ENCODE results near the gene DTX4. TPM values are rescaled to one million over a fixed set of nuclear protein-coding genes. Genes with fewer than 3 reads are reported as not detected.

Gene DTX4
- total RNA-seq, 1 experiment from 2014 or later: 1.9 TPM

- Histone ChIP-seq H3K4me1 (ENCODE audit: insufficient read depth, low read length, poor library complexity, severe bottlenecking) (peaks cover 7% of the 10 kb centered on the region), H3K27me3 (replicated peaks; ENCODE audit: insufficient read depth, low read depth, low read length, poor library complexity) (no peaks in the 10 kb centered on the region), H3K36me3 (ENCODE audit: insufficient read depth, low read length, poor library complexity, severe bottlenecking) (no peaks in the 10 kb centered on the region), H3K27ac (ENCODE audit: low read depth, low read length, poor library complexity, severe bottlenecking) (no peak overlapping the region), H3K4me3 (ENCODE audit: low read depth, low read length, poor library complexity, severe bottlenecking) (no peak overlapping the region), H3K9me3 (ENCODE audit: low read depth, low read length, poor library complexity, severe bottlenecking) (no peaks in the 10 kb centered on the region)
- intact Hi-C loops (cut with micrococcal nuclease; ENCODE audit: unreplicated experiment): loop anchor here (1.0 kb wide), 1 partner anchor 225 kb away; no protein-coding TSS in a partner anchor
- DNase-seq (ENCODE audit: low spot score): no peak
- ChIA-PET POLR2A (ENCODE audit: low non-redundant PET) (no interaction called here), CTCF (interaction anchor here (1.7 to 2.1 kb wide), 2 partner anchors 34 to 47 kb away, joined by 4 to 13 read pairs; partner anchors contain the start of gene DTX4)
- BruUV-seq (replicated peaks): no TSS peak
- TF ChIP-seq CTCF (conservative IDR thresholded peaks at IDR 0.05; ENCODE audit: low read depth, low read length): no peak
- TF ChIP-seq EZH2 (IDR thresholded peaks at IDR 0.05; ENCODE audit: borderline replicate concordance, low read depth, low read length, poor library complexity, severe bottlenecking): no peak
These were observed 33.7 kb downstream of the DTX4 start for GRCh38 chr11:59205648-59206047.

- intact Hi-C loops (cut with micrococcal nuclease; ENCODE audit: unreplicated experiment): loop anchor here (1.0 kb wide), 1 partner anchor 224 kb away; no protein-coding TSS in a partner anchor
- no peaks in the 10 kb centered on the region for H3K27me3 ChIP-seq (replicated peaks; ENCODE audit: insufficient read depth, low read depth, low read length, poor library complexity)
- H3K27ac ChIP-seq (ENCODE audit: low read depth, low read length, poor library complexity, severe bottlenecking): no peak overlapping the region
- no peaks in the 10 kb centered on the region for H3K9me3 ChIP-seq (ENCODE audit: low read depth, low read length, poor library complexity, severe bottlenecking)
- H3K4me1 ChIP-seq (ENCODE audit: insufficient read depth, low read length, poor library complexity, severe bottlenecking): no peaks in the 10 kb centered on the region
- H3K36me3 ChIP-seq (ENCODE audit: insufficient read depth, low read length, poor library complexity, severe bottlenecking): no peaks in the 10 kb centered on the region
- no TSS peak for BruUV-seq (replicated peaks)
- ChIA-PET POLR2A (ENCODE audit: low non-redundant PET) (no interaction called here), CTCF (interaction anchor here (1.0 to 2.1 kb wide), 3 partner anchors 20 to 48 kb away, joined by 3 to 13 read pairs (median 4); partner anchors contain the start of gene DTX4)
- peak; percentile 68 for DNase-seq (ENCODE audit: low spot score)
- no peak overlapping the region for H3K4me3 ChIP-seq (ENCODE audit: low read depth, low read length, poor library complexity, severe bottlenecking)
- TF ChIP-seq EZH2 (IDR thresholded peaks at IDR 0.05; ENCODE audit: borderline replicate concordance, low read depth, low read length, poor library complexity, severe bottlenecking) (no peak), CTCF (conservative IDR thresholded peaks at IDR 0.05; ENCODE audit: low read depth, low read length) (peak; percentile 77)
These were observed 34.7 kb downstream of the DTX4 start for GRCh38 chr11:59206635-59207034.

GRCh38 chr11:59207988-59208451 is 36.1 kb downstream of the DTX4 start:
- Histone ChIP-seq H3K4me1 (ENCODE audit: insufficient read depth, low read length, poor library complexity, severe bottlenecking) (no peaks in the 10 kb centered on the region), H3K36me3 (ENCODE audit: insufficient read depth, low read length, poor library complexity, severe bottlenecking) (no peaks in the 10 kb centered on the region), H3K27ac (ENCODE audit: low read depth, low read length, poor library complexity, severe bottlenecking) (no peak overlapping the region), H3K27me3 (replicated peaks; ENCODE audit: insufficient read depth, low read depth, low read length, poor library complexity) (no peaks in the 10 kb centered on the region), H3K4me3 (ENCODE audit: low read depth, low read length, poor library complexity, severe bottlenecking) (no peak overlapping the region), H3K9me3 (ENCODE audit: low read depth, low read length, poor library complexity, severe bottlenecking) (no peaks in the 10 kb centered on the region)
- intact Hi-C loops (cut with micrococcal nuclease; ENCODE audit: unreplicated experiment): loop anchor here (1.0 kb wide), 1 partner anchor 37 kb away; no protein-coding TSS in a partner anchor
- TF ChIP-seq EZH2 (IDR thresholded peaks at IDR 0.05; ENCODE audit: borderline replicate concordance, low read depth, low read length, poor library complexity, severe bottlenecking) (no peak), CTCF (conservative IDR thresholded peaks at IDR 0.05; ENCODE audit: low read depth, low read length) (peak; percentile 83)
- DNase-seq (ENCODE audit: low spot score): peak; percentile 67
- CTCF ChIA-PET: no interaction called here
- POLR2A ChIA-PET (ENCODE audit: low non-redundant PET): no interaction called here
- no TSS peak for BruUV-seq (replicated peaks)
